Stimulated activated CD8-positive, alpha-beta memory T cell treated with anti-CD3 and anti-CD28 coated beads, Interleukin-7, amount 100 ng/mL, for 1 hour (primary cell): ENCODE data around the gene TRMT61A.

Experiments used
- DNase-seq, 2 donors: peaks; one replicate each; pipeline ENCODE4 v3.0.0-alpha.2; 2020; ENCODE audit warnings: low read depth in 2 of 2

TRMT61A gene

GRCh38 chr14:103563226-103563620 is 34.2 kb downstream of the TRMT61A start:
- peak in 1 of 2 donors; percentile 2 for DNase-seq

- DNase-seq = no peak
Measured at GRCh38 chr14:103563844-103564505, 35.0 kb downstream of the TRMT61A start.

GRCh38 chr14:103568952-103569351 is 40.0 kb downstream of the TRMT61A start:
- DNase-seq = no peak

GRCh38 chr14:103569408-103569807 is 40.4 kb downstream of the TRMT61A start:
- no peak for DNase-seq

- no peak for DNase-seq
Measured at GRCh38 chr14:103574104-103574503, 45.1 kb downstream of the TRMT61A start.

GRCh38 chr14:103574707-103575285 is 45.8 kb downstream of the TRMT61A start:
- no peak for DNase-seq

GRCh38 chr14:103576371-103577024 is 47.5 kb downstream of the TRMT61A start:
- DNase-seq = no peak

- DNase-seq = no peak
Measured at GRCh38 chr14:103578401-103579075, 49.5 kb downstream of the TRMT61A start.

- no peak for DNase-seq
Measured at GRCh38 chr14:103581206-103581605, 52.2 kb downstream of the TRMT61A start.

- no peak for DNase-seq
Measured at GRCh38 chr14:103581954-103582703, 53.1 kb downstream of the TRMT61A start.

- DNase-seq = no peak
Measured at GRCh38 chr14:103584326-103584915, 55.4 kb downstream of the TRMT61A start.
